GM19397 (cell line): Measurements from ENCODE around the gene SLC2A6.

Experiments used
- ATAC-seq: cut with Tn5 transposase; IDR thresholded peaks from one replicate; pipeline ENCODE4 v1.9.1; 2021; ENCODE audit warnings: mild to moderate bottlenecking, moderate library complexity; ENCODE audit not compliant: unreplicated experiment

The SLC2A6 gene

DNA sequence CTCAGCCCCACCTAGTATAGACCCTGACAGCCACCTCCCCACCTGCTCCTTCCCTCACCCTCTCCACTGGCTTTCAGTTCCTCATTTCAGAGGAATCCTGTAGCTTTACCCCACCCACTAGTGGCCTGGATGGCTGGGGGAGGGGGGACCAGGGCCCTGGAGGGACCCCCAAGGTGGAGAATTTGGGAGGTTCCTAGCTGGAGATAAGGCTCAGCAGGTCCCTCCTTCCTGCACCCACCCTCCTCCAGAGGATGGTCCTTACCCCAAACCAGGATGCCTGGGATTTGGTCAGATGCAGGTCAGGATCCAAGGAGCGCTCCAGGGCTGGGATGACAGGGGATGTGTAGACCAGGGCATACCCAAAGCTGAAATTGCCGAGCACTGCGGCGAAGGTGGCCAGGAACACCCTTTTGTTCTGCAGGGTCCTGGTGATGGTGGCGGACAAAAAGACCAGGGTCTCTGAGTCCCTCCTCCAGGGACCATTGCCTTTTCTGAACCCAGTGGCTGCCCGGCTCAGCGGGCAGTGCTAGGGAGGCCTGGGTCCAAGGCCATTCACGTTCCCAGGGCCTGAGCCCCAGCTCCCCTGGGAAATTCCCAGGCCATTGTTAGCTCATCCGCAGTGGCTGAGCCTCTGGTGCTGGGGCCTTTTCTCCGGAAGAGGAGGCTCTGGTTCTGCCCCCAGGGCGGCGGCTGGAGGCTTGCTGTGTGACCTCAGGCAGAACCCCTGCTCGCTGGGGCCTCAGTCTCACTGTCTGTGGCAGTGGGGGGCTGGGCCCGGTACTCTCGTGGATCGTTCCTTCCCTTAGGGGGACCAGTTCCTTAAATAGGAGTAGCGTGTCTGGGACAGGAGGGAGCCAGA is 678 bp downstream of the SLC2A6 start:
- peak; percentile 40 for ATAC-seq

DNA sequence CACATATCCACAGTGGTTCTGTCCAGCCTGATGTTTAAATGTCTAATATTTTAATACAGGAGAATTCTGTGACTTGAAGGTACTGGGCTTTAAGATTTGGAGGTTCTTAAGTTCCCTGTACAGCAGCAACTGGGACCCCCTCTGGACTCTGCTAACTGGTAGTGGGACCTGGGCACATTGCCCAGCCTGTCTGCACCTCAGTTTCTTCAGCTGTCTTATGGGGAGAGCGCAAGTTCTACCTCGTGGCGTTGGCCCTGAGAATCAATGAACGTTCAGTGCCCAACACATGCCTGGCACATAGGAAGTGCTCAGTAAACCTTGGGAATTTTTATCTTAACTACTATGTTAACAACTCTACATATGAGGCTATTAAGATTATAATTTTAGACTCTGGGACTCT is 1.4 kb downstream of the SLC2A6 start:
- ATAC-seq = no peak

DNA sequence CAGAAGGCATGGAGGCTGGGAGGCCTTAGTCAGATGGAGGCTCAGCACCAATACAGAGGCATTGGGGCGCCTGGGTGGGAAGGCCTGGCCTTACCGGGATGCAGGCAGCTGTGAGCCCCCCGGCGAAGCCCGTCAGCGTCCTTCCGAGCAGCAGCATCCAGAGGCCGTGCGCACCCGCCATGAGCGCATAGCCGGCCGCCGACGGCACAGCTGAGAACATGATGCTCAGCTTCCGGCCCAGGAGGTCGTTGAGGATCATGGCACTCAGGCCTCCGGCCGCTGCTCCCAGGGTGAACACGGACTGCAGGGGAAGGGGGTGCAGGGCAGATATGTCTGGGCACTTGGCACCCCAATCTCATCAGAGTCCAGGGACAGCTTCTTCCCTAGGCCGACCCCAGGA is 2.0 kb downstream of the SLC2A6 start:
- no peak for ATAC-seq

DNA sequence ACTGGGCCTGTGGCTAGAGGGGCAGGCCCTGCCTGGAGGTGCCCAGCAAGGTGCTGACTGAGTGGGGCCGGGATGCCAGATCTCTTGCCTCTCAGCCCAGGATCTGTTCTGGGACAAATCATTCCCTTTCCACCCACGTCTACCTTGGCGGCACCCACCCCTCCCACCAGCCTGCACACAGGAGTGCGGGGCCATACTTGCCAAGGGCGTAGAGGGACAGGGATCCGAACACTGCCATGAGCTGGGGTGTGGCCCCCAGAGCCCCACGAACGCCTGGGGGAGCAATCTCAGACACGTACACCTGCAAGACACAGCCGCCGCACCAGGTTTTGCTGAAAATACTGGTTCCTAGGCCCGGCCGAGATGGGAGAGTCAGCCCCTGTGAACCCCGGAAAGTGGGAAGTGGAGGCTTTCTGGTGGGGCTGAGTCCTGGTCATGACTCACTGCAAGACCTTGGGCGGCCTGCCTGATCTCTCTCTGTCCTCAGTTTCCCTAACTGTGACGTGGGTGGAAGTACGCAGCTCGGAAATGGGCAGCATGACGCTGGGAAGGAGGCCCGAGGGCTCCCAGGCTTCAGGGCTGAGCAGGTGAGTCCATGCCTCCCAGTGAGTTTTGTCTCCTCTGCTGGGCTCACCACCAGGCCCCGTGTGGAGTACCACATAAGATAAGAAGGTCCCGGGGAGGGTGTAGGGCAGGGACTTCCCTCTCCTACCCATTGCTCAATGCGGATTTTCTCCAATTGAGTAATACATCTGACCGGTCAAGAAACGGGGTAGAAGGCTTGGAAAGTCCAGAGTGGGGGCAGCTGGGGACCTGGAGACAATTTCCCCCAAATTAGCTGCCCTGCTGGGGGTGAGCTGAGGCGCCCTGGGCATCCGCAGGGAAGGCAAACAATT is 2.6 kb downstream of the SLC2A6 start:
- no peak for ATAC-seq

DNA sequence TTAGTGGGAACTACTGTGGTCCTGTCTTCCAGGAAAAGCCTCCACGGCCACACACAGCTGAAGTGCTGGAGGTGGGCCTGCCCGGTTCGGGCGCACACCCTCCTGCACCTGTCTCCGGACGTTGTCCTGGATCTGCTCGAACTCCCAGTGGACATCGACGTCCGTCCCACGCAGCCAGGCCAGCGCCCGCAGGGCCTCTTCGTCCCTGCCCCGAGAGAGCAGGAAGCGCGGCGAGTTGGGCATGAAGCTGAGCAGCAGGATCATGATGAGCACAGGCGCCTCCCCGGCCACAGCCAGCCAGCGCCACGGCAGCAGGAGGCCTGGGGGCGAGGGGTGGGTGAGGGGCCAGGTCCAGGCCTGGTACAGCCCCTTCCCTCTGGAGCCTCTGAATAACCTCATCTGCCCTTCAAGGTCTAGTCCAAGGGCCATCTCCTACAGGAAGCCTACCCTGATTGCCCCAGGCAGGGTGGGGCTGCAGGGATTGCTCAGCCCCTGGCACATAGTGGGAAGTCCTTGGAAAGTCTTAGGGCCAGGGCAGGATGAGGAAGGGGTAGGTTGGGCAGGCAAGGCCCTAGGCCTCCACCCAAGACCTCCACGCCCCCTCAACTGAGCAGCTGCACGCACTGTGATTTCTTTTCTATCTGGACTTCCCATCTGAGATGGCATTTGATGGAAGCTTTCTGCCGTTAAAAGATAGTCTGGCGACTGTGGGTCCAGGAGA is 3.4 kb downstream of the SLC2A6 start:
- no peak for ATAC-seq

- no peak for ATAC-seq
These were observed 4.0 kb downstream of the SLC2A6 start for GRCh38 chr9:133474853-133475252.

DNA sequence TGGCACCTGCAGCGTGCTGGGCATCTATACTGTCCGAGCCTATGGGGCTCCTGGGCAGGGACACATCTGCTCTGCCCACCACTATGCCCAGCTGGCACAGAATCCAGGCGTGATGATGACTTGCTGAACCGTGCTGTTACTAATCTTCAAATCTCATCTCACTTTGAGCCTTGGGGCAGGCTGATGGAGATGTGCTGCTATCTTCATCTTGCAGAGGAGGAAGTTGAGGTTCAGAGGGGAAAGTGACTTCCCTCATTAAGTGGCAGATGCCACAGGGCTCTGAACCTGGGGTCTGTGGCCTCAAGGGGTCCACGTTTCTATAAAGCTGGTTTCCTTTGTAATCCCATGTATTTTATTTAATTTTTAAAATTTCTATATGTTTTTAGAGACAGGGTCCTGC is 4.7 kb downstream of the SLC2A6 start:
- ATAC-seq = no peak

DNA sequence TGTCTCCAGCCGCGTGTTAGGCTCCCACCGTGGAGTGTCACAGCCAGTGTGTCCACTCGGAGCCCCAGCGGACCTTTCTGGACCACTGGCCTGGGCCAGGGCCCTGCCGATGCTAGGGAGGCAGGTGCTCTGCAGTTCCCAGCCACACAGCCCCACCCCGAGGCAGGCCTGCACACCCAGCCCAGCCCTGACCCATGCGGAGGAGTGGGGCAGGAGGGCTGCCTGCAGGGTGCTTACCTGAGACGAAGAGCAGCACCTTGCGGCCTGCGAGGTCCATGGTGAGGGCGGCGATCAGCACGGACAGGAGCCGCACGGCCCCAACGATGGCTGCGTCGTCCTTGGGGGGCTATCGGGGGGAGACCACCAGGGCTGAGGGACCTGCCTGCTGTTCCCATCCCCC is 5.2 kb downstream of the SLC2A6 start:
- no peak for ATAC-seq

- no peak for ATAC-seq
These were observed 6.0 kb downstream of the SLC2A6 start for GRCh38 chr9:133472753-133473378.

GRCh38 chr9:133472277-133472645 is 6.6 kb downstream of the SLC2A6 start:
- no peak for ATAC-seq

- no peak for ATAC-seq
These were observed 7.2 kb downstream of the SLC2A6 start for GRCh38 chr9:133471551-133472276.

DNA sequence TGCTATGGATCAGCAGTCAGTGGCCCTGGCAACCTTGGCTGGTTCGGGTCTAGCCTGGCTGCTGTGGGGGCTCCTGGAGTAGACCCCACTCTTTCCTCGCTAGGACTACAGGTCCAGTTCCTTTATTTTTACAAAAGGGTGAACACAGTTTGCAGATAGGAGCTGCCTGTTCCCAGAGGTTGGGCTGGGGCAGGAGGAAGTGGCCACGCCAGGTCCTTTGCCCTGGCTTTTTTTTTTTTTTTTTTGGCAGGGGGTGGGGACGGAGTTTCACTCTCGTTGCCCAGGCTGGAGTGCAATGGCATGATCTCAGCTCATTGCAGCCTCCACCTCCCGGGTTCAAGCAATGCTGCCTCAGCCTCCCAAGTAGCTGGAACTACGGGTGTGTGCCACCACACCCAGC is 7.9 kb downstream of the SLC2A6 start:
- ATAC-seq = no peak

- no peak for ATAC-seq
These were observed 8.4 kb downstream of the SLC2A6 start for GRCh38 chr9:133470427-133470924.

GRCh38 chr9:133468777-133469421 is 10.0 kb downstream of the SLC2A6 start:
- ATAC-seq = no peak

DNA sequence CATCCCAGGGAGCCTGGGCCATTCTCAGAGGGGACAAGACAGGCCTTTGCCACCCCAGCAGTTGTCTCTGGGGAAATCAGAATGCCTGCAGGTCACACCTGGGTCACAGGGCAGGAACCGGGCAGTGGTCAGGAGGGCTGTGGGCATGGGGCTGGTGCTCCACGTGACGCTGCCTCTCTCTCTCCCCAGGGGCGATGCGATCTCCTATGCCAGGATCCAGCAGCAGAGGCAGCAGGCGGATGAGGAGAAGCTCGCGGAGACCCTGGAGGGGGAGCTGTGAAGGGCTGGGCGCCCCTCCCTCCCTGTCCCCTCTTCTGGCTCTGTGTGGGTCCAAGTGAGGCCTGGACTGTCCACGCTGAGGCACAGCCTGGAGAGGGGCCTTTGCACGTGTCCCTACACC is 10.5 kb downstream of the SLC2A6 start:
- ATAC-seq = no peak

DNA sequence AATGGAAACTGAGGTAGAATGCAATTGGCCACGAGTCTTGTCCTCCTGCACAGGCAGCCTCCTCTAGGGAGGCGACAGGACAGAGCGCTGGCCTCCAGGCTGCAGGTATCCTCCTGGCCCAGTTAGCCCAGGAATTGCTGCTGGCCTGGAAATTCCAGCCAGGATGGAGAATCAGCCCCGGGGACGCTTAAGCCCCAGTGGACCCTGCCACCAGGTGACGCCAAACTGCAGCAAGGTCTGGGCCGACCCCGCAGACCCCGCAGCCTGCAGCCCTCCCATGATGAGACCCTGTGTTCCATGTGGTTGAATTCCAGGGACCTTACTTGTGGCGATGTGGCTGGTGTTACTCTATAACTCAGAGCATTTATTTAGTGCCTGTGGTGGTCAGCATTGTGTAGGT is 11.8 kb downstream of the SLC2A6 start:
- ATAC-seq = no peak

GRCh38 chr9:133465984-133466383 is 12.9 kb downstream of the SLC2A6 start:
- ATAC-seq = no peak

DNA sequence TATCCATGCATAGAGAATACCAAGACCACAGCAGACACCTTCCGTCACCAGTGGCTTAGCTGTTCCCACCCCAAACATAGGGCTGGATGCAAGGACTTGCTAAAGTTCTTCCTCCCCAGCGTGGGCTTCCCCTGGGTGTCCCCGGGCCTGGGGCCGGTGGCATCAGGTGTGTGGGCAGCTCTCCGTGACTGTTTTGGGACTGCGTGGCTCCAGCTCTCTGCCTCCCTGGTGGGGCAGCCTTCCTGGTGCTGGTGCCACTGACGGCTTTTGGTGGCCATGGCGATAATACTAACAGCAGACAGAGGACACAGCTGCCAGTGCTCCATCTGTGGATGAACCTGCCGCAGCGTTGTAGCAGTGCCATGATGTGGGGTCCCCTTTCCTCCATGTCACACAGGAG is 14.3 kb downstream of the SLC2A6 start:
- ATAC-seq = no peak

DNA sequence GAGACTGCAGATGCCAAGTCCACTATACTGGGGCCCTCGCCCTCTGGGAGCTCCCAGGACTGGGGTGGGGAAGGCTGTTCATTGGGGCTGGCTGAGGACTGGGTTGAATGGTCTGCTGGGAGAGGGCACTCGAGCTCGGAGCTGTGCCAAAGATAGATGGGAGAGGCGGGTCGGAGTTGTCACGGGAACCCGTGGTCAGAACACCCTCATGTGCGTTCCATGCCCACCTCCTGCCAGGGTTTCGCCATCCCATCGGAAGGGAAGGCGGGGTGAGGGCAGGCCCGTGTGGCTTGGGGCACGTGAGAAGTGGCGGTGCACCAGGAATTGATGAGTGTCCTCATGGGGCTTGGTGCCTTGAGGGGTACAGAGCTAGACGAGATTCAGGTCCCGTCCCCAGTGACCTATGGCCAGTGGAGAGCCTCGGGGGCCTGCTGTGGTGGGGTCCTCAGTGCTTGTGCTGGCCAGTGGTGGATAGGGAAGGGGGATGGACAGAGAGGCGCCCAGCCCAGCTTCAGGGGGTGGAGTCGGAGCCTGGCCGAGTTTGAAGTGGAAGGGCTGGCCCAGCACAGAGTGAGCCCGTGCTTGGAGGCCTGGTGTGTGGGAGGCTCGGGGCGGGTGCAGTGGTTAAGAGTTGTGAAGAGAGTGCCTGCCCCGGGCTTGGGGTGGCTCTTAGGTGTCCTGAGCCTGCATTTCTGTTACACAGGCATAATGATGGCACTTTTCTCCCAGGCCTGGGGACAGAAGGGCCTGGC is 14.9 kb downstream of the SLC2A6 start:
- no peak for ATAC-seq
